GM06990 (cell line): ENCODE results near the gene TUSC2.

Experiments used
- DNase-seq: peaks from one replicate; pipeline ENCODE4 v3.0.0-alpha.2; 2011; ENCODE audit not compliant: insufficient read length; ENCODE audit errors: extremely low read depth
- H3K27me3 ChIP-seq: replicated peaks from 2 replicates; pipeline ENCODE4 v1.6.0; 2011; ENCODE audit warnings: low read length; ENCODE audit not compliant: control insufficient read depth, insufficient read depth
- H3K36me3 ChIP-seq: 2 replicates; pipeline ENCODE4 v1.5.1; 2011; ENCODE audit warnings: low read length; ENCODE audit not compliant: control insufficient read depth, insufficient read depth
- H3K4me3 ChIP-seq: replicated peaks from 2 replicates; pipeline ENCODE4 v1.5.1; 2011; ENCODE audit warnings: low read depth, mild to moderate bottlenecking, control low read depth, low read length
- CTCF ChIP-seq: IDR thresholded peaks from 2 replicates; pipeline ENCODE4 v1.5.1; 2011; ENCODE audit warnings: low read length, control low read depth, mild to moderate bottlenecking, inconsistent platforms; ENCODE audit not compliant: insufficient read depth, poor library complexity, severe bottlenecking

TUSC2 gene

GRCh38 chr3:50294492-50295403 is 33.3 kb downstream of the TUSC2 start:
- no peaks in the 10 kb centered on the region for H3K27me3 ChIP-seq
- no peak for DNase-seq
- no peak for TF ChIP-seq CTCF
- no peak overlapping the region for H3K4me3 ChIP-seq
- peaks cover 6% of the 10 kb centered on the region for H3K36me3 ChIP-seq

- Histone ChIP-seq H3K36me3 (peaks cover 12% of the 10 kb centered on the region), H3K4me3 (no peak overlapping the region), H3K27me3 (no peaks in the 10 kb centered on the region)
- no peak for TF ChIP-seq CTCF
- DNase-seq, result no peak
Observed at GRCh38 chr3:50294089-50294488, 33.9 kb downstream of the TUSC2 start.

- no peak for TF ChIP-seq CTCF
- H3K36me3 ChIP-seq, result peaks cover 20% of the 10 kb centered on the region
- no peak for DNase-seq
- H3K4me3 ChIP-seq, result peak overlapping the region; percentile 64
- H3K27me3 ChIP-seq, result no peaks in the 10 kb centered on the region
Observed at GRCh38 chr3:50293079-50293801, 34.8 kb downstream of the TUSC2 start.

DNA sequence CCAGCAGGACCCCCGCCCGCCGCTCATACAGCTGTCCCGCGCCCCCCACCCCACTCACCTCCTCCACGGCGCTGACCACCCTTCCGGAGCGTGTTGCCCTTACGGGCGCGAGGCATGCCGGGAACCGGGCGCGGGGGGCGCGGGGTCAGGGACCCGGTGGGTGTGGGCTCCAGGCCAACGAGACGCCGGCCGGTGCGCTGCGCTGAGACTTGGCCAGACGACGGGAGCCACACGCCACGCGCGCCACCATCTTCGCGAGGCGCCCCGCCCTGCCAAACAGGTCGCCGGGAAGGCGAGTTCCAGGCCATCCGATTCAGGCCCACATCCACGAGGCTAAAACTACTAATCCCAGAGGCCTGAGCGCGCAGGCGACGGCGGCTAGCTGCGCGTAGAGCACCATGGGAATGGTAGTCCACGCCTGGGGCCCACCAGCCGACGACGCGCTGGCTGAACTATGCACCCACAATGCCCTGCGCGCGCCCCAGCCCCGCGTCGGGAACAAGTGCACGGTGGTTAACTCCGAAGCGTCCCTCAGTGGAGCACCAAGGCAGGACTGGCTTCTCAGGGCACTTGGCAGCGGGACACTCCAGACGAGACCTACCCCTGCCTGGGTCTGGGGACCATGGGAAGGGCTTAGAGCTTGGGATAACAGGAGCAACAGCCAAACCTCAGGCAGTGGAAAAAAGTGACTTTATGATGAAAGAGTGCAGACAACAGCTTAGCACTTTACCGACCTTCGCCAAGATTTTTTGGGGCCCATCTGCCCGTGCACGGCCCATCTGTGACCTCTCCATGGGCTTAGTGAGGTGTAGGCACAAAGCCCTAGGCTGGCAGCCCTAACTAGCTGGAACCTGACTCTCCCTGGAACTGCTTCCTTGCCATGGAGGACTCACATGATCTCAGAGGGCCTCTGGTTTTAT is 35.6 kb downstream of the TUSC2 start, which contains the start of gene IFRD2:
IFRD2 (minus strand) TSS at position 271 of the 920 bp plus-strand sequence; CDS start at position 116, 155 bp downstream.
- peaks cover 22% of the 10 kb centered on the region for H3K36me3 ChIP-seq

More for the DNA sequence above, 35.6 kb downstream of the TUSC2 start, which contains the start of gene IFRD2:
- no peak for TF ChIP-seq CTCF
- Histone ChIP-seq H3K4me3 (peak within 1 kb of the TSS; percentile 95), H3K27me3 (no peaks in the 10 kb centered on the region)
- DNase-seq, result peak; percentile 97
